Measurements from ENCODE around the gene PCLO. TPM values are rescaled to one million over a fixed set of nuclear protein-coding genes. Genes with fewer than 3 reads are reported as not detected.

PCLO gene
- total and polyA plus RNA-seq, 9 of the 15 experiments (the other 6 are each of a cell fraction or from before 2014, with no cell fraction given), result under 0.01 to 0.01 TPM; not detected in 7

DNA sequence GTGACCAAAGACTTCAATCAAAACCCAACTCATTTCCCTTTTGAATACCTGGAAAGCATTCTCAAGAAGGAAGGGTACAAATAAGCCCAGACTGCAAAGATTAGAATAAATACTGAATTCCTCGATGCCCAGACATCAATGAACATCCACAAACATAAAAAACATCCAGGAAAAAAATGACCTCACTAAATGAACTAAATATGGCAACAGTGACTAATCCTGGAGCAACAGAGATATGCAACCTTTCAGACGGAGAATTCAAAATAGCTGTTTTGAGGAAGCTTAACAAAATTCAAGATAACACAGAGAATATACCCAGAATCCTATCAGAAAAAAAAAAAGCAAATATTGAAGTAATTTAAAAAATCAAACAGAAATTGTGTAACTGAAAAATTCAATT is 43.2 kb downstream of the PCLO start:
- BruUV-seq (replicated peaks), result no TSS peak
- Histone ChIP-seq H3K9ac (ENCODE audit: insufficient read depth in 1 of 2, low read depth in 2 of 2, low read length in 2 of 2) (no peak overlapping the region), H3K27ac (ENCODE audit: extremely low read depth, low read depth, low read length) (no peak overlapping the region), H4K20me1 (replicated peaks; ENCODE audit: control insufficient read depth, insufficient read depth, low read length) (no peaks in the 10 kb centered on the region), H3K4me3 (no peak overlapping the region), H3K36me3 (ENCODE audit: control insufficient read depth, insufficient read depth, low read length) (no peaks in the 10 kb centered on the region), H3K79me2 (ENCODE audit: control insufficient read depth, insufficient read depth, low read length) (no peaks in the 10 kb centered on the region), H3K4me1 (replicated peaks in 1 of 2; ENCODE audit: control insufficient read depth in 2 of 2, insufficient read depth in 2 of 2, low read length in 2 of 2) (no peaks in the 10 kb centered on the region), H3K9me3 (replicated peaks; ENCODE audit: control insufficient read depth, insufficient read depth, low read depth, low read length) (no peaks in the 10 kb centered on the region), H3K9me1 (ENCODE audit: control insufficient read depth, insufficient read depth, low read length) (no peaks in the 10 kb centered on the region), H2AFZ (ENCODE audit: low read depth, low read length) (no peak overlapping the region), H3K4me2 (ENCODE audit: insufficient read depth, low read length) (no peak overlapping the region), H3K27me3 (ENCODE audit: control insufficient read depth in 2 of 2, insufficient read depth in 2 of 2, low read length in 2 of 2) (no peaks in the 10 kb centered on the region)
- ChIA-PET POLR2A (interaction anchor here (0.6 kb wide), 1 partner anchor 13 kb away, joined by 3 read pairs; no protein-coding TSS in a partner anchor), CTCF (ENCODE audit: low intra/inter-chr PET ratio) (no interaction called here)
- intact Hi-C loops (cut with micrococcal nuclease) (no loop called here), in situ Hi-C loops (cut with MboI) (no loop called here)
- FAIRE-seq, result no peak
- 11% methylated on average over 2 of the region's 2 CpGs for WGBS (ENCODE audit: insufficient coverage, low coverage, missing lambda C conversion rate)
- TF ChIP-seq TRIM24 (IDR thresholded peaks at IDR 0.05), result no peak
- TF ChIP-seq BRF1 (IDR thresholded peaks at IDR 0.05; ENCODE audit: borderline replicate concordance, extremely low read depth, insufficient read length), result no peak
- TF ChIP-seq, protein P1, sequence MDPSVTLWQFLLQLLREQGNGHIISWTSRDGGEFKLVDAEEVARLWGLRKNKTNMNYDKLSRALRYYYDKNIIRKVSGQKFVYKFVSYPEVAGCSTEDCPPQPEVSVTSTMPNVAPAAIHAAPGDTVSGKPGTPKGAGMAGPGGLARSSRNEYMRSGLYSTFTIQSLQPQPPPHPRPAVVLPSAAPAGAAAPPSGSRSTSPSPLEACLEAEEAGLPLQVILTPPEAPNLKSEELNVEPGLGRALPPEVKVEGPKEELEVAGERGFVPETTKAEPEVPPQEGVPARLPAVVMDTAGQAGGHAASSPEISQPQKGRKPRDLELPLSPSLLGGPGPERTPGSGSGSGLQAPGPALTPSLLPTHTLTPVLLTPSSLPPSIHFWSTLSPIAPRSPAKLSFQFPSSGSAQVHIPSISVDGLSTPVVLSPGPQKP (CRISPR knock-in tag; IDR thresholded peaks at IDR 0.05), result no peak
- no peak for TF ChIP-seq HMG20A (CRISPR knock-in tag; conservative IDR thresholded peaks at IDR 0.05)
- DNase-seq (ENCODE audit: extremely low read depth in 1 of 4, low spot score in 3 of 4), result no peak
- no peak for ATAC-seq

GRCh38 chr7:83119026-83119382 is 43.7 kb downstream of the PCLO start:
- POLR2A ChIA-PET, result interaction anchor here (0.6 kb wide), 1 partner anchor 13 kb away, joined by 3 read pairs; no protein-coding TSS in a partner anchor
- TF ChIP-seq CREM (IDR thresholded peaks at IDR 0.05; ENCODE audit: low read depth), result no peak
- TF ChIP-seq TRIM28 (IDR thresholded peaks at IDR 0.05), result no peak
- no peak for TF ChIP-seq STAT5A (IDR thresholded peaks at IDR 0.05; ENCODE audit: borderline replicate concordance, low read length)
- no peak for TF ChIP-seq MAX (CRISPR knock-in tag; IDR thresholded peaks at IDR 0.05)
- no peak for TF ChIP-seq HDAC3 (IDR thresholded peaks at IDR 0.05; ENCODE audit: borderline replicate concordance, partially characterized antibody)
- TF ChIP-seq NFRKB (IDR thresholded peaks at IDR 0.05; ENCODE audit: low read depth), result no peak
- no peak for TF ChIP-seq ZBED1 (IDR thresholded peaks at IDR 0.05)
- no peak for TF ChIP-seq NFXL1 (CRISPR knock-in tag; IDR thresholded peaks at IDR 0.05)
- no peak for TF ChIP-seq ZBTB5 (IDR thresholded peaks at IDR 0.05)
- no peak for TF ChIP-seq ZBTB1 (CRISPR knock-in tag; IDR thresholded peaks at IDR 0.05; ENCODE audit: borderline replicate concordance, low read depth)
- WGBS (ENCODE audit: insufficient coverage, low coverage, missing lambda C conversion rate), result 0% methylated on average over 1 of the region's 1 CpG
- Histone ChIP-seq H3K9me3 (replicated peaks; ENCODE audit: control insufficient read depth, insufficient read depth, low read depth, low read length) (no peaks in the 10 kb centered on the region), H2AFZ (ENCODE audit: low read depth, low read length) (no peak overlapping the region), H3K9me1 (ENCODE audit: control insufficient read depth, insufficient read depth, low read length) (no peaks in the 10 kb centered on the region), H3K36me3 (ENCODE audit: control insufficient read depth, insufficient read depth, low read length) (no peaks in the 10 kb centered on the region), H3K4me2 (ENCODE audit: insufficient read depth, low read length) (no peak overlapping the region), H3K27ac (ENCODE audit: extremely low read depth, low read depth, low read length) (no peak overlapping the region), H3K27me3 (ENCODE audit: control insufficient read depth in 2 of 2, insufficient read depth in 2 of 2, low read length in 2 of 2) (no peaks in the 10 kb centered on the region), H3K9ac (ENCODE audit: insufficient read depth in 1 of 2, low read depth in 2 of 2, low read length in 2 of 2) (no peak overlapping the region), H3K4me1 (replicated peaks in 1 of 2; ENCODE audit: control insufficient read depth in 2 of 2, insufficient read depth in 2 of 2, low read length in 2 of 2) (no peaks in the 10 kb centered on the region), H3K4me3 (no peak overlapping the region), H4K20me1 (replicated peaks; ENCODE audit: control insufficient read depth, insufficient read depth, low read length) (no peaks in the 10 kb centered on the region), H3K79me2 (ENCODE audit: control insufficient read depth, insufficient read depth, low read length) (no peaks in the 10 kb centered on the region)
- in situ Hi-C loops (cut with MboI) (no loop called here), intact Hi-C loops (cut with micrococcal nuclease) (no loop called here)
- BruUV-seq (replicated peaks), result no TSS peak
- no peak for ATAC-seq
- CTCF ChIA-PET (ENCODE audit: low intra/inter-chr PET ratio), result no interaction called here
- no peak for DNase-seq (ENCODE audit: extremely low read depth in 1 of 4, low spot score in 3 of 4)
- no peak for FAIRE-seq
